HG03378 (cell line): ENCODE measurements around the gene SMIM36.
"Not testable (repeated sequence)": the region's sequence is repeated elsewhere in the genome, so short reads cannot be mapped to it uniquely, and the experiment has no call there.

Experiments used
- ATAC-seq: cut with Tn5 transposase; IDR thresholded peaks from one replicate; pipeline ENCODE4 v1.9.1; 2021; ENCODE audit warnings: mild to moderate bottlenecking, moderate library complexity; ENCODE audit not compliant: unreplicated experiment

The SMIM36 gene

GRCh38 chr17:55436224-55437158 is 74.8 kb downstream of the SMIM36 start:
- no peak for ATAC-seq

- no peak for ATAC-seq
These were observed 75.8 kb downstream of the SMIM36 start for GRCh38 chr17:55435408-55435807.

GRCh38 chr17:55434721-55435120 is 76.5 kb downstream of the SMIM36 start:
- no peak for ATAC-seq

- no peak for ATAC-seq
These were observed 77.4 kb downstream of the SMIM36 start for GRCh38 chr17:55433629-55434422.

GRCh38 chr17:55433029-55433628 is 78.1 kb downstream of the SMIM36 start:
- ATAC-seq, result no peak

- ATAC-seq, result no peak
These were observed 78.8 kb downstream of the SMIM36 start for GRCh38 chr17:55432358-55433028.

- ATAC-seq, result not testable (repeated sequence)
These were observed 79.3 kb downstream of the SMIM36 start for GRCh38 chr17:55431914-55432313.

- ATAC-seq, result no peak
These were observed 80.5 kb downstream of the SMIM36 start for GRCh38 chr17:55430541-55431288.

- ATAC-seq, result peak; percentile 18
These were observed 83.7 kb downstream of the SMIM36 start for GRCh38 chr17:55427587-55427882.

GRCh38 chr17:55426851-55427586 is 84.2 kb downstream of the SMIM36 start:
- peak; percentile 55 for ATAC-seq

GRCh38 chr17:55424893-55425540 is 86.2 kb downstream of the SMIM36 start:
- no peak for ATAC-seq

GRCh38 chr17:55423535-55423934 is 87.7 kb downstream of the SMIM36 start:
- no peak for ATAC-seq

GRCh38 chr17:55422828-55423164 is 88.5 kb downstream of the SMIM36 start:
- ATAC-seq, result not testable (repeated sequence)

GRCh38 chr17:55421179-55421934 is 89.9 kb downstream of the SMIM36 start, which contains the start of gene MMD:
MMD (minus strand) TSS chr17:55421835; CDS start chr17:55421695, 140 bp downstream.
- ATAC-seq, result peak; percentile 20

- no peak for ATAC-seq
These were observed 90.5 kb downstream of the SMIM36 start for GRCh38 chr17:55420776-55421178.

GRCh38 chr17:55420067-55420775 is 91.0 kb downstream of the SMIM36 start:
- ATAC-seq, result peak; percentile 50

GRCh38 chr17:55418369-55419268 is 92.6 kb downstream of the SMIM36 start:
- ATAC-seq, result no peak
